SH-SY5Y (cell line): ENCODE results near the gene KCTD16.

Source experiments
- GATA2 ChIP-seq: IDR thresholded peaks from 2 replicates; pipeline ENCODE4 v1.6.1; 2011; ENCODE audit warnings: mild to moderate bottlenecking, low read depth, low read length
- GATA3 ChIP-seq: IDR thresholded peaks from 2 replicates; pipeline ENCODE4 v1.6.1; 2011; ENCODE audit warnings: low read depth, mild to moderate bottlenecking, low read length, moderate library complexity

GRCh38 chr5:144473650-144474049, 303.0 kb downstream of the KCTD16 start:
- TF ChIP-seq GATA2 (no peak), GATA3 (no peak)
